Glomerular visceral epithelial cell (primary cell): ENCODE measurements around the gene OTOS.

Source experiments
- DNase-seq: peaks from one replicate; pipeline ENCODE4 v3.0.0-alpha.2; 2016; ENCODE audit errors: extremely low spot score

OTOS gene

DNA sequence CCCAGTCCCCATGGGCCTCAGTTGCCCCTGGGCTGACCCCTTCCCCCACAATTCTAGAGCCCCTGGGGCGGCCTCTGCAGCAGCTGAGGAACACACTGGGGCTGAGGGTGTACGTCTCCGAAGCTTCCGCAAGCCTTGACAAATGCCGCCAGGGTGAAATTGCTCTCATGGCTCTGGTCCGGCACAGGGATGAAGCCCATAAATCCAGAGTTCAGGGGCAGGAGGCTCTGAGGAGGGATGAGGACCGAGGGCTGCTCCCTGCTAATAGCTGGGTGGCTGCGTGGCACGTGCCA is 27.1 kb upstream of the OTOS start:
- no peak for DNase-seq

DNA sequence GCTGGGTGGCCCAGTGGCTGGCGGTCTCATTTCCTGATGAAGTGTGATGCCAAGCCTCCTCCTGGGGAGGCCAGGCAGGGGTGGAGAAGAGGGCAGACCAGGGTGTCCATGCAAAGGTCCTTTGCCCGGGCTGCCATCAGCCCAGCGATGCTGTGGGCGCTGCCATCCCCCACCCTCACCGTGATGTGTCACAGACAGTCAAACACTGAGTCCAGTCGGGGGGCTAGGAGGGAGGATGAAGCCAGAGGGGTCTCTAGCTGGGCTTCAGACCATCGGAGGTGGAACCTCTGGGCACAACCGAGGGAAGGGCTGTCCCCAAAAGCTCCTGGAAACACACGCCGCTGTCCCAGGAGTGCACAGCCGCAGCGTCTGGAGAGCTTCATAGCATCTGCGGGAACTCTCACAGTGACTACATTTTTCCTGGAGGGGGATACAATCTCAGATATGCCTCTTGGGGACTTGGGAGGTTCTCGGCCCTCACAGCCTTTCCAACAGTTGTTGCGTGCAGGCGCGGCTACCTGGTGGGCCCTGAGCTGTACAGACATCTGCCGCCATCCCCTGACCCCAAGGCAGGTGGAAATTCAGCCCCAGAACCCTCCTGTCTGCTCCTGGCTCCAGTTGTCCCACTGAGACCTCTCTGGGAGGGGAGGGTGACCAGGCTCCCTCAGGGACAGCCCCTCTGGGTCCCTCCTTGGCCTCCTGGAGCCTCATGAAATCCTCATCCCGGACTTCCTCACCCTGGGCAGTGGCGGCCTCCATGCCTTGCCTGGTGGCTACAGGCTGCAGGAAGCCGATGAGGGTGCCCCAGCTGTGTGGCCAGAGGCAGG is 26.5 kb upstream of the OTOS start:
- no peak for DNase-seq

DNA sequence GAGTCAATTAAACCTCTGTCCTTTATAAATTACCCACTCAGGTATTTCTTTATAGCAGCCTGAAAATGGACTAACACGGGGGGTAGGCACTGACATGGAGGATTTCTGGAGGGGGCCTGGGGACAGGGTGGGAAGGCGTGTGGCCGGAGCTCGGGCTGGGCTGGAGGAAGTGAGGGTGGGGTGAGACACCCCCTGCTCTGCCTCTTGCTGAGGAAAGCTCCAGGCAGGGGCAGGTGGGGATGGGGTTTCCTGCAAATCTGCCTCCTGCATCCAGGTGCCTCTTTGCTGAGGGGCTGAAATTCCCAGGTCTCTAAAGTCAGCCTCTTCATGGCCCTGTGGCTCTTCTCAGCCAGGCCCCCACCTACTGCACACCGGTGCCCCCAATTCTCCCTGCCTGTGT is 25.7 kb upstream of the OTOS start:
- no peak for DNase-seq

DNA sequence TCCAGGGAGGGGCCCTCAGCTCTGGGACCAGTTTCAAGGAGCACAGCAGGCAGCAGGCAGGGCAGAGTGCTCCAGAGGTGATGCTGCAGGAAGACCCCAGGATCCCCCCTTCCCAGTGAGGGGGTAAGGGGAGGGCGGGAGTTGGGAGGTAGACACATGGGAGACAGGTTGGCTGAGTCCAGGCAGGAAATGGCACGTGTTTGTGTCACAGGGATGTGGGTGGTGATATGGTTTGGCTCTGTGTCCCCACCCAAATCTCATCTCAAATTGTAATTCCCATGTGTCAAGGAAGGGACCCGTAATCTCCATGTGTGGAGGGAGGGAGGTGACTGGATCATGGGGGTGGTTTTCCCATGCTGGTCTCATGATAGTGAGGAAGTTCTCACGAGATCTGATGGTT is 25.2 kb upstream of the OTOS start:
- DNase-seq = no peak

DNA sequence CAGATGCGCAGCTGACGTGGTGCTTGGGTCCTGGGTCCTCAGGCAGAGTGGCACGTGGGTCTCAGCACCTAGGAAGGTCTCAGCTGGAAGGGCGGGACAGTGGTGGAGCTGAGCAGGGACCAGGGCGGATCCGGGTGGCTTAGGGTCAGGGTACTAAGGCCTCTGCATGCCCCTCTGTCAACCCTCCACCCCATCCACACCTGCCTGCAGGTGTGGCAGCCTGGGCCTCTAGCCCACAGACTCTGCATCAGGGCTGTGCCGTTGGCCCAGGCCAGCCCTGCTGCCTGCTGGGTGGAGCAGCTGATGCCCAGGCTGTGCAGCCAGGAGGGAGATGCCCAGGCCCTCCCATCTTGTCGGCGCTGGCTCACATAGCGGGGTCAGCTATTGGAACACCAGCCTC is 24.6 kb upstream of the OTOS start:
- no peak for DNase-seq

DNA sequence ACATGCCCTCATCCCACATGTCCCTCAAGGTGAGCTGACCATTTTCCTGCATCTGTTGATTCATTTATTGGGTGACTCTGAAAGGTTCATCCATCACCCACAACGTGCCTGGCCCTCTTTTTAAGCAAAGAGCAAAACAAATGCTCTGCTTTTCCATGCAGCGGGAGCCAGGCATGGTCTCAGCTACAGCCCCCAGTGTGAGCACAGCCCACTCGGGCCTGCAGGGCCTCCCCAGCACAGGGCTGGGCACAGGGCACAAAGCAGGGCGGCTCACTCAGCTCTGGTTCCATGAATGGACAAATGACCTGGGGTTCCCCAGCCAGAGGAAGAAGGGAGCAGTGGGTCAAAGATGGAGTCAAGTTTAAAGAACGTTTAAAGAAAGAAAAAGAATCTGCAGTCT is 24.1 kb upstream of the OTOS start:
- DNase-seq = no peak

DNA sequence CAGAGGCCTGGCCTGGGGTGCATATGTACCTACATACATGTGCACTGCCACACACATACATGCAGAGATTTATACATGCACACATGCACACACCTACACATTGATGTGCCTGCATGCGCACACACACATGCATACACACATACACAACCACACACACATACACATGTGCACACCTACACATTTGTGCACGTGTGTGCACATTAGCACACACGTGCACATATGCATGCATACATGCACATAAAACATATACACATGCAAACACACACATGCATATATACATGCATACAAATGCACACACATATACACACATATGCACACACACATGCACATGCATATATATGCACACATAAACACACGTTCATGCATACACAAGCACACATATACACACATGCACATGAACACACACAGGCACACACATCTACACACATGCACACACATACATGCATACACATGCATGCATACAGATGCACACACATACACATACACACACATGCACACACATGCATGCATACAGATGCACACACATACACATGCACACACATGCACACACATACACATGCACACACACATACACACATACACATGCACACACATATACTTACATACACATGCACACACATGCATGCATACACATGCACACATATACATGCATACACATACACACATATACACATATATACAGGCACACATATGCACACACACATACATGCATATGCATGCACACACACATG is 23.6 kb upstream of the OTOS start:
- DNase-seq = no peak

DNA sequence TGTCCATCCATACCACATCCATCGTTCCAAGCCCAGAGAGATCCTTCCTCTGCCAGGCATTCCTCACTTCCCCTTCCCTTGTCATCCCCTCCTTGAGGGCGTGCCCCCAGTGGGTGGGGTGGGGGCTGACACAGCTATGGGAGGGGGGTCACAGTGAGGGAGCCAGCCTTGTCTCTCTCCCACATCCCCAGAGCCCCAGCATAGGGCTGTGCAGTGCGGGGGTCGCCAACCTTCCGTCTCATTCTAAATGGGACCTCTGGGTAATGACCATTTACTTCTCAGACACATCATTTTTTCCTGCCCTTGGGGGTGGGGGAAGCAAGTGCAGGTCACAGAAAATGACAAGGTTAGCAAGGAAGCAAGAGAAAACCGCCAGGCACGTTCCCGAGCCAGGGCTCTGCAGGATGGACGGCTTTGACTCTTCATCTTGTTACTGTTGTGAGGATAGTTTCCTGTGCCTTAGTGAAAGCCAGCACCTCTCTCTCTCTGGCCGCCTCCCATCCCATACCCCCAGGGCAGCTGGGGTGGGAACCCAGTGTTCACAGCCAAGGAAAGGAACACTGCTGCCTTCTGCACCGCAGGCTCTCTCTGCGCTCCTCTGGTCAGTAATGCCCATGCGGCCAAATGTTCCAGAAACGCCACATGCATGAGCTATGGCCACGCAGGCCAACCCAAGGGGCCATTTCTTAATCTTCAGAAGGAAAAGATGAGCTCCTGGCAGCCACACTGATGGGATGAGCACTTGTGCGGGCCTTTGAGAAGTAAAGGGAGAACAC is 22.7 kb upstream of the OTOS start:
- no peak for DNase-seq

DNA sequence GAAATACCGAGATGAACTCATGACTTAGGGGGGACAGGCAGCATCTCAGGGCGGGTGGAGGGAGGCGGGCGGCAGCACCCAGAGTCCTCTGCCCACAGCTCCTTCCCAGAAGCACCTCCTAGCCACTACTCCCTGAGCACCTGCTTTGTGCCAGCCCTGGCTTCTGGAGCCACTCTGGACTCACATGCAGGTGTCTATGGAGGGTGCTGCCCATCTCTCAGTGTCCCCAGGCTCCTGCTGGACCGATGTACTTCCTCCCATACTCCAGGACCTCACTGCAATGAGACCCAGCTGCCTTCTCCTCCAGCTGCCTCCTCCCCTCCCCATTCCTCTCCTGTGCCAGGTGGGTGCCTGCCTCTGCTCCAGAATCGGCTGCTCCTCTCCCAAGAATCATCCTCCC is 22.1 kb upstream of the OTOS start:
- DNase-seq = no peak

DNA sequence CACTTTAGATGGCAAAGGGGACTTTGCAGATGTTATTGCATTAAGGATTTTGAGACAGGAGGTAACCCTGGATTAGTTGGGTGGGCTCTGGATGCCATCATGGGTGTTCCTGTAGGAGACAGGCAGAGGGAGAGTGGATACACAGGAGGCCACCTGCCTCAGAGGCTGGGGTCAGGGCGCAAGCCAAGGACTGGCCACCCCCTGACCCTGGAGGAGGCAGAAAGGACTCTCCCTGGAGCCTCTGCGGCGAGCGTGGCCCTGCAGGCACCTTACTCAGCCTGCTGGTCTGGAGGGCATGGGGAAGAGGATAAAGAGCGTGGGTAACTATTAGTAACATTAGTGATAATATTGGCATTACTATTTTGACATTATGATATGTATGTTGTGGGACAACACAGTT is 21.6 kb upstream of the OTOS start:
- no peak for DNase-seq

DNA sequence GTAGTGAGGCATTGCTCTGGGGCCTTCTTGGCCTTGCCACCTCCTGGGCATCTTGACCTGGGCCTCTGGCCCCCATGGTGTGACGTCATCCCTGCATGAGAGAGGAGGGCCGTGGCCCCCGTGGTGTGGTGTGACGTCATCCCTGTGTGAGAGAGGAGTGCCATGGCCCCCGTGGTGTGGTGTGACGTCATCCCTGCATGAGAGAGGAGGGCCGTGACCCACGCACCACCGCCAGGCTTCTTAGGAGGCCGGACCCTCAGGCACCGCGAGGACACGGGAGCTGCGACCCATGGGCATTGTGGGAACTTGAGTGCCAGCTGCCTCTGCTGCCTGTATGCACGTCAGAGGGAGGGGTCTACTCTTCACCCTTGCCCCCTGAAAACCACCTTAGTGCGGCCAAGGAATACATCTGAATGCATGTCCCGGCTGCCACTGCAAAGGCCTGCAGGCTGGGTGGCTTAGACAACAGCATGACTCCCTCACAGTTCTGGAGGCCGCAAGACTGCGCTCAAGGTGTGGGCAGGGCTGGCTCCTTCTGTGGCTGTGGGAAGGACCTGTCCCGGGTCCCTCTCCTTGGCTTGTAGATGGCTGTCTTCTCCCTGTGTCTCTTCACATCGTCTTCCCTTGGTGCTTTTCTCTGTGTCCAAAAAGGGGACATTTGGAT is 20.8 kb upstream of the OTOS start:
- no peak for DNase-seq

DNA sequence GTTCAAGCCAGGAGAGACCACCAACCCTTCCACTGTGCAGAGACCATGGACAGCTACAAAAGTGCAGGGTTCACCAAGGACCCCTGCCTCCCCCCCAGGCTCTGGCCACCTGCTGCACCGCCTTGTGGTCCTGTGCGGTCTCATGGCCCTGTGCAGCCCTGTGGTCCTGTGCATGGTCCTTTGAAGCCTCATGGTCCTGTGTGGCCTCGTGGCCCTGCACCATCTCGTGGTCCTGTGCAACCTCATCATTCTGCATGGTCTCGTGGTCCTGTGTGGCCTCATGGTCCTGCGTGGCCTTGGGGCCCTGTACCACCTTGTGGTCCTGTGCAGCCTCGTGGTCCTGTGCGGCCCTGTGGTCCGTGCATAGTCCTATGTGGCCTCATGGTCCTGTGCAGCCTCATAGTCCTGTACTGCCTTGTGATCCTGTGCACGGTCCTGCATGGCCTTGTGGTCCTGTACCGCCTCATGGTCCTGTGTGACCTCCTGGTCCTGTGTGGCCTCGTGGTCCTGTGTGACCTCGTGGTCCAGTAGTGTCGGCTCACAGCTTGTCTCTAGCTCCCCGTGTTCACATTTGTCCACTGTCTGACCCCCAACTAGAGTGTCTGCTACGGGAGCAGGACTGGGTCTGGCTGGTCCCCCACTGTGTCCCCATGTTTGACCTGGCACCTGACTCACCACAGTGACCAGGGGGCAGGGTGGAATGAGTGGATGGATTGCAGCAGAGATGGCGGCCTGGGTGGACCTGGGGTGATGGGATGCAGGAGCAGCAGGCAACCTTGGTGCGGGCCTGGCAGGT is 20.0 kb upstream of the OTOS start:
- DNase-seq = no peak

DNA sequence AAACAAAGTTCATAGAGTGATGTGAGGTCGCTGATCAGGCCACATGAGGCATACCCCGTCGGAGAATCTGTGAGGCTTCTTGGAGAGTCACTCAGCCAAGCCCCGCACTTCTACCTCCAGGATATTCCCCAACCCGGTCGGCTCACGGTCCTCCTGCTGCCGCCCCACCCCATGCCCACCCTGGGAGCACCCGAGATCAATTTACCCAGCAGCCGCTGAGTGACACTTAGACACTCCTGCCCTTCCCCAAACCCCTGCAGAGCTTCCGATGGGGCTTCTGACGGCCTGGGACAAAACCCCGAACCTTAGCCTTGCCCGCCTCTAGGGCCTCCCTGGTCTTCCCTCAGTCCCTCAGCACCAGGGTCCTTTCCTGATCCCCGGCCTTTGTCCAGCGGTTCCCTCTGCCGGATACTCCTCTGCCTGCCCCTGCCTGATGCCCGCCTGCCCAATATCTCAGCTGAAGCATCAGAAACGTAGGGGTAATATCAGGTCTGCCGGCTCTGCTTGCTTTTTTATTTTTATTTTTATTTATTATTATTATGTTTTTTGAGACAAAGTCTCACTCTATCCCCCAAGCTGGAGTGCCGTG is 18.9 kb upstream of the OTOS start:
- no peak for DNase-seq

DNA sequence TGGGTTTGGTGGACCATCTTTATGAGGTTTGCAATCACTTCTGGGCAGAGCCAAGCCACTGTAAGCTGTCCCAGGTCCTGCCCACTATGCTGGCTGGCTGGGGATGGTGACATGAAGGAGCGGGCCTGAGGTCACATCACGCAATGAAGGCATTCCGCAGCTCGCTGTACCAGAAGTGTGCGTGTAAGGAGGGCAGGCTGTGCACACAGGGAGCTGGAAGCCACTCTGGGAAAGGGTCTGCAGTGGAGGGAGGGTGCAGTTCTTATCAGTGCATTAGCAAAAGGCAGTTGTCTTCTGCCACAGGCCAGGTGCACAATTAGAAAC is 16.7 kb upstream of the OTOS start:
- no peak for DNase-seq

DNA sequence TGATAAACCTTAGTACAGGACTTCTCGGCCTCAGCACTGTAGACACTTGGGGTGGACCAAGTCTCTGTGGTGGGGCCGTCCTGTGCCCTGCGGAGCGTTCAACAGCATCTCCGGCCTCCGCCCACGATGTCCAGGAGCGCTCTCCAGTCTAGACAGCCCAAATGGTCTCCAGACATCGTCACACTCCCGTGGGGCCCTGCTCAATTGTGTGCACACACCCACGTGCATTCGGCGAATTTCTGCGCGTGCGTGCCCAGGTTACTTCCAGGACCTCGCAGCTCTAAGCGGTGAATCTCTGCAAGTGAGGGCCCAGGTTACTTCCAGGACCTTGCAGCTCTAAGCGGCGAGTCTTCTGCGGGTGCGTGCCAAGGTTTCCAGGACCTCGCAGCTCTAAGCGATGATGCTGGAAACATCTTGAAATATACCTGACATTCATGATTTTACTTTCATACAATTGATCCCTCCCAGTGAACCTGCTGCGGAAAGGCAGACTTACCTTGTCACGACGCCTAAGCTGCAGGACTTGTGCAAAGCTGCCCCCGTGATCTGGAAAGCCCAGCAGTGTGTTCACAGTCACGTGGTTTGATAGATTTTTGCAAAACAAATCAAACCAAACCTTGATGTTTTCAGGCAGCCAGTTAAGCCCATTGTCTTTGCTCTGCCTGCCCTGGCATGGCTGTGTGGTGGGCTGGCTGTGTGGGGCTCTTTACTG is 16.1 kb upstream of the OTOS start:
- DNase-seq = no peak

DNA sequence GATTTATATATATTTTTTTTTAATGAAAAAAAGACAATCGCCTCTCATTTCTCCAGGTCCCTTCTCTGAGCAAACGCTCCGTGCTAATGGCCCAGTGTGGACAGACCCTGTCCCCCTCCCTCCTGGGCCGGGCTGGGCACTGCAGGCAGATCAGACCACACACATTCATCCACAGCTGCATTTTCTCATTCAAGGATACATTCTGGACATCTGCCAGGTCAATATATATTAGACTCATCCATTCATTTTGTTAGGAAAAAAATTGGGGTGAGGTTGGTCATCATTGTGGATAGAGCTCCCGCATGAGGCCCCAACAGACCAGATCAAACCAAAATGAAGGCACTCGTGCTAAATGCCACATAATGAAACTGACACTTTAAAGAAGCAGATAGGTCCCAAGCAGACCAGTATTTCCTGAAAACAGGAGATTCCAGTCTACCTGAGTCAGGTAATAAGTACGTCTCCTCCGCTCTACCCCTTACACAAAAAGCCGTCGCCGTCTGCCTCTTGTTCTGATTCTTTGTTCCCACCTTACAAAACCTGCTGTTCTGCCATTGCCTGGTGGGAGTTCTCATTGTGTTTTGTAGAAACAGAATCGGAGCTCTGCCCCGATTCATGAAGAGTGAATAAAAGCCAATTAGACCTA is 15.4 kb upstream of the OTOS start:
- DNase-seq = no peak

DNA sequence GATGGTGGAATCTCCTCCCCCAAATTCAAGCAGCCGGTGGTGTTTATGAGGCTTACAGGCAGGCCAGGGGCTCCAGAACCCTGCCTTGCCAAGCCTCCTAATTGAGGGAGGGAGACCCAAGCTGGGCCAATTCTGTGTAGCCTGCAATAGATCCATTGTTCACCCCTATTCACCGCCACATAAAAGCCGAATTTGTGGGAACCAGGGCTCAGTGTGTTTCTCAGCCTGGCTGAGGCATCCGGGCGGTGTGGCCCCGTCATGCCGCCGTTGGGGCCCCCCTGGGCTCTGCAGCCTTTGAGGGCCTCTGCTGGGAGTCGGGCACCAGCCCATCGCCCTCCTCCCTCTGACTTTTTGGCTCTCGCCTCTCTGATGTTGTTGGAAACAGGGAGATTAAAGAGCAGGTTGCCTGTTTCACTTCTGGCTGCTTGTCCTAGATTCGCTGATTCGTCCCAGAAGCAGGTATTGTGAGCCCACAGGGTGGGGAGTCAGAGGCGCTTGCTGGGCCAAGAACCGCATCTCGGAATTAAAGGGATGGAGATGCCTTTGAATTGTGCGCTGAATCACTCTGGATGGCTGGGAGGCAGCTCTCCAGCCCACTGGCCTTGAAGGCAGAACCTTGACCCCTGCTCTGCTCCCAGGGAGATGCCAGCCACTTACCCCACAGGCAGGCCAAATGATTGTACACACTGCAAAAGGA is 14.7 kb upstream of the OTOS start:
- no peak for DNase-seq

DNA sequence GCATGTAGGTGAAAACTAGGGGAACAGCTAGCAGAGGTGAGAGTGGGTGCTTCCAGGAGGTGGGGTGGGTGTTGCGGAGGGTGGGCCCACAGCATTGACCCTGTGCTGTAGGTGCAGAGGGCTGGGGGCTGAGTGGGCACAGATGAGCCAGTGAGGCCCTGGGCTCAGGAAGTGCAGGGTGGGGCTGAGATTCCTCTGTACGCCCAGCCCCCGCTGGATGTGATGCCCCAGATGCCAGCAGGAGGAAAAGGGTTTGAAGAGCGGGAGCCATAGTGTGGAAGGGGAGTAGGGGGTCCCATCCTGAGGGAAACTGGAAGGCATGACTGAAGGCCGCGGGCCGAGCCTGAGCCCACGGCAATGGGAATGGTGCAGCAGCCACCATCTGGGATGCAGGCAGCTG is 14.1 kb upstream of the OTOS start:
- no peak for DNase-seq

DNA sequence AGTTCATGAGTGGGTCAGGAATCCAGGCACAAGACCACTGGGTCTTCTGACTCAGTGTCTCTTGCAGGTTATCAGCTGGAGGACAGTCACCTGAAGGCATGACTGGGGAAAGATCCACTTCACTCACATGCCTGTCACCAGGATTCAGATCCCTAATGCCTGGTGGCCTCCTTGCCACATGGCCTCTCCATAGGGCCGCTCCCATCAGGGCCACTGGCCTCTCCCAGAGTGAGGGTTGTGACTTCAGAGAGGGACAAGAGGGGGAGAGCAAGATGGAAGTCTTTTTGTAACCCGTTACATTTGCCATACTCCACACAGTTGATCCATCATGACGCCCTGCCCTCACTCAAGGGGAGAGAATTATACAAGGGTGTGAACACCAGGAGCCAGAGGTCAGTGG is 13.0 kb upstream of the OTOS start:
- DNase-seq = no peak
